GM12878 (cell line): ENCODE data around the gene RFX3. TPM values are rescaled to one million over a fixed set of nuclear protein-coding genes. Genes with fewer than 3 reads are reported as not detected.
A peak's percentile ranks its signal among the peaks of the same experiment; 100 is the strongest.

Experiments
- BCLAF1 ChIP-seq: fragments of 450-650 bp; IDR thresholded peaks from 2 replicates; pipeline ENCODE4 v1.6.1; 2017; ENCODE audit warnings: antibody characterized with exemption, mild to moderate bottlenecking, moderate library complexity
- CHD1 ChIP-seq: IDR thresholded peaks from 2 replicates; pipeline ENCODE4 v1.6.1; 2012; ENCODE audit warnings: low read depth, low read length, improper control_type of control experiment
- HSF1 ChIP-seq: fragments of 150-350 bp; IDR thresholded peaks from 2 replicates; pipeline ENCODE4 v1.6.1; 2014; ENCODE audit warnings: mild to moderate bottlenecking, low read depth, low read length
- IRF5 ChIP-seq: fragments of 450-650 bp; IDR thresholded peaks from 2 replicates; pipeline ENCODE4 v1.6.1; 2017; ENCODE audit warnings: borderline replicate concordance
- MXI1 ChIP-seq: fragments of 150-350 bp; IDR thresholded peaks from 2 replicates; pipeline ENCODE4 v1.6.1; 2011; ENCODE audit warnings: low read depth, mild to moderate bottlenecking, inconsistent platforms, low read length, improper control_type of control experiment
- PBX3 ChIP-seq: IDR thresholded peaks from 2 replicates; pipeline ENCODE4 v1.6.1; 2011; ENCODE audit warnings: mild to moderate bottlenecking, low read depth, low read length, moderate library complexity; ENCODE audit not compliant: insufficient replicate concordance
- PML ChIP-seq: IDR thresholded peaks from 2 replicates; pipeline ENCODE4 v1.6.1; 2012; ENCODE audit warnings: low read length, inconsistent platforms
- POLR2A ChIP-seq: IDR thresholded peaks from 2 replicates; pipeline ENCODE4 v1.6.1; 2011; ENCODE audit warnings: low read depth, mild to moderate bottlenecking, low read length
- RB1 ChIP-seq: fragments of 450-650 bp; formaldehyde crosslinking; IDR thresholded peaks from 2 replicates; pipeline ENCODE4 v1.6.1; 2017; ENCODE audit warnings: mild to moderate bottlenecking, borderline replicate concordance
- RELA ChIP-seq: fragments of 450-650 bp; IDR thresholded peaks from 2 replicates; pipeline ENCODE4 v1.8.0; 2014; ENCODE audit warnings: borderline replicate concordance; ENCODE audit not compliant: partially characterized antibody
- SMC3 ChIP-seq: IDR thresholded peaks from 2 replicates; pipeline ENCODE4 v1.6.1; 2011; ENCODE audit warnings: low read length, improper control_type of control experiment, borderline replicate concordance
- SP1 ChIP-seq: IDR thresholded peaks from one replicate; pipeline ENCODE4 v1.6.1; 2011; ENCODE audit warnings: low read depth, low read length
- ZNF384 ChIP-seq: IDR thresholded peaks from 2 replicates; pipeline ENCODE4 v1.6.1; 2012; ENCODE audit warnings: low read depth, mild to moderate bottlenecking, low read length, improper control_type of control experiment, borderline replicate concordance
- polyA plus RNA-seq, 11 experiments: library from polyadenylated mRNA; depleted of rRNA in 4 of 11; unstranded in 6 of 11; stranded (reverse) in 5 of 11; fragments of >200 nt; fragmentation: Nextera tagmentation in 4 of 11; fragmentation: Illumina TruSeq in 1 of 11; extraction: Ambion mirVana in 4 of 11; extraction: Trizol in 1 of 11; gene quantifications; 1 replicate in 1 of 11; 2 replicates in 10 of 11; pipeline versions ENCODE4 v1.2.1 to v1.2.3, GENCODE V29; 2011 to 2016; ENCODE audit warnings: inconsistent platforms in 2 of 11, missing spikeins in 2 of 11, low read depth in 1 of 11
- total RNA-seq, 4 experiments: library from RNA; depleted of rRNA in 3 of 4; stranded (reverse); fragments of >200 nt in 3 of 4; fragmentation: Illumina TruSeq in 1 of 4; extraction: Trizol in 1 of 4; gene quantifications; 2 replicates each; pipeline versions ENCODE4 v1.2.1 to v1.2.3, GENCODE V29; 2013 to 2021
- TF ChIP-seq, protein P1 (sequence below): IDR thresholded peaks from 2 replicates; pipeline ENCODE4 v1.6.1; 2012; ENCODE audit warnings: low read depth, low read length, improper control_type of control experiment
- TF ChIP-seq, protein P2 (sequence below): fragments of 450-650 bp; IDR thresholded peaks from 2 replicates; pipeline ENCODE4 v1.6.1; 2017; ENCODE audit warnings: mild to moderate bottlenecking, low read depth, inconsistent platforms; ENCODE audit not compliant: poor library complexity, severe bottlenecking

The RFX3 gene
- total and polyA plus RNA-seq, 10 of the 15 experiments (the other 5 are each of a cell fraction or from before 2014, with no cell fraction given): 1.2 to 26.4 (median 6.7) TPM

DNA sequence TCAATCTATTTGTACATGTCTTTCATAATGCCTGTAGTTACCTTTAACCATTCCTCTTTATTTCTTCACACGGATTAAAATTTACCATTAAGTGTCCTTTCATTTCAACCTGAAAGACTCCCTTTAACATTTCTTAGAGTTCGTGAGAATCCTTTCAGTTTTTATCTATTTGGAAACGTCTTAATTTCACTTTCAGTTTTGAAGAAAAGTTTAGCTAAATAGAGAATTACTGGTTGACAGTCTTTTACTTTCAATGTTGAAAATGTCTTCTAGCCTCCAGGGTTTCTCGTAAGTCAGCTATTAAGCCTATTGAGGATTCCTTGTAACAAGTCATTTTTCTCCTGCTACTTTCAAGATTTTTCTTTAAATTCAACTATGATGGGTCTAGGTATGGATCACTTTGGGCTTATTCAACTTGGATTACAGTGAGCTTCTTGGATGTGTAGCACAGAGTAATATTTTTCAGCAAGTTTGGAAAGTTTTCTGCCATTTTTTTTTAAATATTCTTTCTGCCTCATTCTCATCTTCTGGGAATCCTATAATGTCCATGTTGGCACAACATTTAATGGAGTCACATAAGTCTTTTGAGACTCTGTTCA lies 48.5 kb downstream of the RFX3 start (continued):
- TF ChIP-seq RELA (no peak), HSF1 (no peak), BCLAF1 (no peak), RB1 (no peak), SMC3 (no peak), ZNF384 (no peak), PBX3 (no peak), IRF5 (no peak), CHD1 (no peak), MXI1 (0 out of 2 replicates have a peak, but pooled peaks have one; percentile 16), POLR2A (no peak), SP1 (no peak), PML (no peak)
- TF ChIP-seq, protein P1, sequence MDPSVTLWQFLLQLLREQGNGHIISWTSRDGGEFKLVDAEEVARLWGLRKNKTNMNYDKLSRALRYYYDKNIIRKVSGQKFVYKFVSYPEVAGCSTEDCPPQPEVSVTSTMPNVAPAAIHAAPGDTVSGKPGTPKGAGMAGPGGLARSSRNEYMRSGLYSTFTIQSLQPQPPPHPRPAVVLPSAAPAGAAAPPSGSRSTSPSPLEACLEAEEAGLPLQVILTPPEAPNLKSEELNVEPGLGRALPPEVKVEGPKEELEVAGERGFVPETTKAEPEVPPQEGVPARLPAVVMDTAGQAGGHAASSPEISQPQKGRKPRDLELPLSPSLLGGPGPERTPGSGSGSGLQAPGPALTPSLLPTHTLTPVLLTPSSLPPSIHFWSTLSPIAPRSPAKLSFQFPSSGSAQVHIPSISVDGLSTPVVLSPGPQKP: no peak
- TF ChIP-seq, protein P2, sequence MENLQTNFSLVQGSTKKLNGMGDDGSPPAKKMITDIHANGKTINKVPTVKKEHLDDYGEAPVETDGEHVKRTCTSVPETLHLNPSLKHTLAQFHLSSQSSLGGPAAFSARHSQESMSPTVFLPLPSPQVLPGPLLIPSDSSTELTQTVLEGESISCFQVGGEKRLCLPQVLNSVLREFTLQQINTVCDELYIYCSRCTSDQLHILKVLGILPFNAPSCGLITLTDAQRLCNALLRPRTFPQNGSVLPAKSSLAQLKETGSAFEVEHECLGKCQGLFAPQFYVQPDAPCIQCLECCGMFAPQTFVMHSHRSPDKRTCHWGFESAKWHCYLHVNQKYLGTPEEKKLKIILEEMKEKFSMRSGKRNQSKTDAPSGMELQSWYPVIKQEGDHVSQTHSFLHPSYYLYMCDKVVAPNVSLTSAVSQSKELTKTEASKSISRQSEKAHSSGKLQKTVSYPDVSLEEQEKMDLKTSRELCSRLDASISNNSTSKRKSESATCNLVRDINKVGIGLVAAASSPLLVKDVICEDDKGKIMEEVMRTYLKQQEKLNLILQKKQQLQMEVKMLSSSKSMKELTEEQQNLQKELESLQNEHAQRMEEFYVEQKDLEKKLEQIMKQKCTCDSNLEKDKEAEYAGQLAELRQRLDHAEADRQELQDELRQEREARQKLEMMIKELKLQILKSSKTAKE: peak; percentile 26
- TF ChIP-seq, all 136 proteins: peak for 4
